Heart left ventricle (tissue), 16 donors: ENCODE measurements around the gene PARVA. TPM values are rescaled to one million over a fixed set of nuclear protein-coding genes. Genes with fewer than 3 reads are reported as not detected.

ENCODE experiments used
- ATAC-seq, 4 donors: fragments of 200-7000 bp; cut with Tn5 transposase; one replicate each; pipeline ENCODE4 v1.9.1; 2020 to 2022; ENCODE audit warnings: moderate library complexity in 4 of 4, mild to moderate bottlenecking in 3 of 4, moderate number of reproducible peaks in 1 of 4
- DNase-seq, 5 donors: peaks; one replicate each; pipeline ENCODE4 v3.0.0-alpha.2; 2020
- H3K27ac ChIP-seq, 12 donors: fragments of 200-600 bp; sonication (generic) in 4 of 12; one replicate each; pipeline versions ENCODE4 v1.5.0 to v1.8.0; 2016 to 2022; ENCODE audit warnings: mild to moderate bottlenecking in 2 of 12
- H3K27me3 ChIP-seq, 9 donors: fragments of 200-600 bp; sonication (generic) in 2 of 9; one replicate each; pipeline versions ENCODE4 v1.5.1 to v1.8.0; 2016 to 2022; ENCODE audit warnings: mild to moderate bottlenecking in 3 of 9
- H3K36me3 ChIP-seq, 9 donors: fragments of 200-600 bp; sonication (generic) in 2 of 9; one replicate each; pipeline versions ENCODE4 v1.5.0 to v1.8.0; 2018 to 2022; ENCODE audit warnings: mild to moderate bottlenecking in 2 of 9
- H3K4me1 ChIP-seq, 12 donors: fragments of 200-600 bp; sonication (generic) in 4 of 12; one replicate each; pipeline versions ENCODE4 v1.5.0 to v1.8.0; 2016 to 2022; ENCODE audit warnings: mild to moderate bottlenecking in 3 of 12
- H3K4me3 ChIP-seq, 12 donors: fragments of 200-600 bp; sonication (generic) in 4 of 12; one replicate each; pipeline versions ENCODE4 v1.5.0 to v1.8.0; 2017 to 2022; ENCODE audit warnings: mild to moderate bottlenecking in 9 of 12, moderate library complexity in 4 of 12
- H3K9me3 ChIP-seq, 12 donors: fragments of 200-600 bp; sonication (generic) in 4 of 12; one replicate each; pipeline versions ENCODE4 v1.5.0 to v1.8.0; 2016 to 2022; ENCODE audit warnings: mild to moderate bottlenecking in 1 of 12
- POLR2A ChIP-seq, 2 donors: fragments of 450-650 bp; IDR thresholded peaks; one replicate each; pipeline ENCODE4 v1.6.1; 2017; ENCODE audit warnings: antibody characterized with exemption in 2 of 2, mild to moderate bottlenecking in 2 of 2, moderate library complexity in 2 of 2
- WGBS, 4 donors: extraction: QIAGEN DNeasy Blood & Tissue Kit in 2 of 4; methylation state at CpG; one replicate each; pipeline versions ENCODE4 v1.1.5 to v1.1.7; 2013 to 2018; 5-methylcytosine and 5-hydroxymethylcytosine counted together
- intact Hi-C, 10 donors: fragments of 100-400 bp; cut with DNase I; formaldehyde crosslinking; loops; one replicate each; pipeline versions ENCODE4 v1.11.1 to v1.14.2; 2022
- polyA plus RNA-seq, 2 donors: library from polyadenylated mRNA; stranded (reverse); fragments of 200-250 nt; gene quantifications; one replicate each; pipeline ENCODE4 v1.2.3, GENCODE V29; 2013
- total RNA-seq, 9 donors: library from RNA; depleted of rRNA in 2 of 9; stranded (reverse); fragments of >200 nt in 2 of 9; fragmentation: NEBNext Ultra II Directional in 3 of 9; extraction: Animal tissue kit (Norgen Biotek cat#: 25700) in 3 of 9; gene quantifications; one replicate each; pipeline versions ENCODE4 v1.1.0 to v1.2.4, GENCODE V29; 2016 to 2023
- TF ChIP-seq, protein P1 (sequence below), 12 donors: fragments of 200-600 bp; sonication (generic) in 4 of 12; IDR thresholded peaks; one replicate each; pipeline versions ENCODE4 v1.5.0 to v1.8.0; 2018 to 2022; ENCODE audit warnings: antibody characterized with exemption in 12 of 12, mild to moderate bottlenecking in 5 of 12
- donor health status: ischemic (EF 13 %, LVEDD 7.1; RV severe dilation, severe dysfunction).
- donor health status: healthy with polysubstance abuse.
- donor health status: DM: no; HTN: yes; CAD: no.
- donor health status: DM: no; HTN: no; CAD: no.
- donor health status: ischemic (EF 25% LVEDD 6.9; RV normal size, moderate dysfunction).
- donor health status: ischemic (EF 25% LVEDD 5.7; RV mildly dilated, moderate dysfunction).
- donor health status: healthy.
- donor health status: DM: yes; HTN: yes; CAD: no.
- donor health status: ischemic (EF 35%, LVEDD 5.7; RV mildly dilated, moderate dysfunction).
- donor health status: nonischemic (EF 11% LVEDD 7.7; RV severe dilation, severe dysfunction).
- donor health status: DM: yes; HTN: yes; CAD: no.
- donor health status: PGD.
- donor health status: ischemic (EF 29% LVEDD 5.4; RV normal size, mild dysfunction).
- donor health status: nonischemic (EF 23%, LVEDD 6.1; RV moderate dilation, normal function).

PARVA gene
- total and polyA plus RNA-seq, 11 donors = 22.7 to 99.2 (median 65.9) TPM

DNA sequence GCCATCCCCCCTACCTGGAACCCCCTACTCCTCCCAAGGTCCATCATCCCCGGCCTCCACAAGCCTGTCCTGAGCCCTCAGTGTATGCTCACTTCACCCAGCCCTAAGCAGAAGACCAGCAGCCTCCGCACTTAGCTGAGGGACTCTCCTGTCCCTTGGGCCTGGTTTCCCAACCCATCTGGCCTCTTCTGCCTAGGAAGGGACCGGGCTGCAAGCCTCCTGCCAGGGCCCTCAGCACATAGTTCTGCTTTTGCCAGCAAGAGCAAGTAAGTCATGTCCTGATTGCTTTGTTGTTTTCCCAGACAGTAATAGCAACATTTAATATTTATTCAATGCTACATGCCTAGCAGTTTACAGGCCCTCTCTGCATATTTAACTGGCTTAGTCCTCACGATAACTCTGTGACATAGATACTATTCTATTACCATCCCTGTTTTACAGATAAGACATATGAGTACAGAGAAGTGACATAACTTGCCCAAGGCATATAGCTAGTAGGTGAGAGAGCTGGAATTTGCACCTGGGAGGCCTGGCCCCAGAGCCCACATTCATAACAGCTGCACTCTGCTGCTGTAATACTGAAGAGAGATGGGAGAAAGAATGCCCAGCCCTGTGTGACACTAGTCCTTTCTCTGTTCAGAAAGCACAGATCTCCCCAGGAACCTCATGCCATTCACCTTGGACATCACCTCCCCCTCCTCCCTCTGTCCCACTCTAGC is 139.2 kb downstream of the PARVA start:
- 78 to 85% (median 83%) methylated on average over 3 to 4 of the region's 4 CpGs for WGBS, 4 donors
- Histone ChIP-seq H3K27me3 (no peaks in the 10 kb centered on the region), H3K4me3 (no peak overlapping the region), H3K4me1 (peaks cover 0 to 8% (median 0%) of the 10 kb centered on the region in 12 donors), H3K27ac (peak overlapping the region in 1 of 12 donors; percentile 60), H3K9me3 (no peaks in the 10 kb centered on the region), H3K36me3 (peaks cover 0 to 47% (median 29%) of the 10 kb centered on the region in 9 donors)
- ATAC-seq (peak in 1 of 4 donors; percentile 16), DNase-seq (no peak)
- no peak for TF ChIP-seq POLR2A (IDR thresholded peaks at IDR 0.05)
- TF ChIP-seq, protein P1, sequence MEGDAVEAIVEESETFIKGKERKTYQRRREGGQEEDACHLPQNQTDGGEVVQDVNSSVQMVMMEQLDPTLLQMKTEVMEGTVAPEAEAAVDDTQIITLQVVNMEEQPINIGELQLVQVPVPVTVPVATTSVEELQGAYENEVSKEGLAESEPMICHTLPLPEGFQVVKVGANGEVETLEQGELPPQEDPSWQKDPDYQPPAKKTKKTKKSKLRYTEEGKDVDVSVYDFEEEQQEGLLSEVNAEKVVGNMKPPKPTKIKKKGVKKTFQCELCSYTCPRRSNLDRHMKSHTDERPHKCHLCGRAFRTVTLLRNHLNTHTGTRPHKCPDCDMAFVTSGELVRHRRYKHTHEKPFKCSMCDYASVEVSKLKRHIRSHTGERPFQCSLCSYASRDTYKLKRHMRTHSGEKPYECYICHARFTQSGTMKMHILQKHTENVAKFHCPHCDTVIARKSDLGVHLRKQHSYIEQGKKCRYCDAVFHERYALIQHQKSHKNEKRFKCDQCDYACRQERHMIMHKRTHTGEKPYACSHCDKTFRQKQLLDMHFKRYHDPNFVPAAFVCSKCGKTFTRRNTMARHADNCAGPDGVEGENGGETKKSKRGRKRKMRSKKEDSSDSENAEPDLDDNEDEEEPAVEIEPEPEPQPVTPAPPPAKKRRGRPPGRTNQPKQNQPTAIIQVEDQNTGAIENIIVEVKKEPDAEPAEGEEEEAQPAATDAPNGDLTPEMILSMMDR (IDR thresholded peaks at IDR 0.05) = no peak
- intact Hi-C loops = loop anchor here in 3 of 10 donors (10.0 kb wide), 2 partner anchors 158 to 378 kb away; partner anchors contain the start of gene TEAD1 (in 1 of the 3)

DNA sequence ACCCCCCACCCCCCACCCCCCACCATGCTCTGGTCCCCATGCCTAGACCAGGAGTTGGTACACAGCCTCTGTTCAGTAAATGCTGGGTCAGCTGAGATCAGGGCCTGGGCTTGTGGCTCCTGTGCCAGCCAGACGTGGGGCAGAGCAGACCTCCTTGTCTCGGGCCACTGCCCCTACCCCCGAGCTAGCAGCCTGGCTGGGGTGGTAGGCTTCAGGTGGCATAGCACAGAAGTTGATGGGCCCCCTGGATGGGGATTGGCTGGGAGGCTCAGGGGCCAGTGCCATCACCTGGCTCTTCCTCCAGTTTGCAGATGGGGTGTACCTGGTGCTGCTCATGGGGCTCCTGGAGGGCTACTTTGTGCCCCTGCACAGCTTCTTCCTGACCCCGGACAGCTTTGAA is 139.9 kb downstream of the PARVA start:
- ATAC-seq = no peak
- no peak for TF ChIP-seq POLR2A (IDR thresholded peaks at IDR 0.05)
- TF ChIP-seq, protein P1 (IDR thresholded peaks at IDR 0.05) = no peak
- intact Hi-C loops = loop anchor here in 3 of 10 donors (10.0 kb wide), 2 partner anchors 157 to 377 kb away; partner anchors contain the start of gene TEAD1 (in 1 of the 3)
- H3K9me3 ChIP-seq = no peaks in the 10 kb centered on the region
- peaks cover 0 to 44% (median 29%) of the 10 kb centered on the region in 9 donors for H3K36me3 ChIP-seq
- no peak overlapping the region for H3K4me3 ChIP-seq
- no peak for DNase-seq
- H3K27me3 ChIP-seq = no peaks in the 10 kb centered on the region
- WGBS, 4 donors = 95 to 100% (median 99%) methylated on average over 3 to 4 of the region's 4 CpGs
- peaks cover 0 to 8% (median 0%) of the 10 kb centered on the region in 12 donors for H3K4me1 ChIP-seq
- H3K27ac ChIP-seq = peak overlapping the region in 1 of 12 donors; percentile 60

DNA sequence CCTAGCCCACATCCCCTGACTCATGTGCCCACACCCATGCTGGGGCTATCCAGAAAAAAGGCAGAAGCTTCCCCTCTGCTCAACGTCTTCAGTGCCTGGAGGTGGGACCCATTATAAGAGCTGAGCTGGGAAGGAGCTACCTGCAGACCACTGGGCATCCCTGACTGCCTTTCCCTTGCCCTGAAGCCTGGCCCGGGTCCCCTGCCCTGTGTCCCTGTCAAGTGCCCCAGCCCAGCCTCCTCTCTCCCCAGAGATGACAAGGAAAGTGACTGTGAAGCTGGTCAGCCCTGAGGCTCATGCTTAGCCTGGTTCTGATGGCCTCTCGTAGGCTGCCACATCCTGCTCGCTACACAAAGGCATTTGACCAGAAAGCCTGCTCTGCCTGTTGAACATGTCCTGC is 140.4 kb downstream of the PARVA start:
- H3K36me3 ChIP-seq = peaks cover 0 to 44% (median 29%) of the 10 kb centered on the region in 9 donors
- no peaks in the 10 kb centered on the region for H3K9me3 ChIP-seq
- TF ChIP-seq, protein P1 (IDR thresholded peaks at IDR 0.05) = no peak
- no peak for TF ChIP-seq POLR2A (IDR thresholded peaks at IDR 0.05)
- DNase-seq (no peak), ATAC-seq (no peak)
- 80 to 96% (median 93%) methylated on average over 4 of the region's 4 CpGs for WGBS, 4 donors
- no peak overlapping the region for H3K4me3 ChIP-seq
- no peaks in the 10 kb centered on the region for H3K27me3 ChIP-seq
- intact Hi-C loops = loop anchor here in 3 of 10 donors (10.0 kb wide), 2 partner anchors 157 to 377 kb away; partner anchors contain the start of gene TEAD1 (in 1 of the 3)
- peak overlapping the region in 1 of 12 donors; percentile 60 for H3K27ac ChIP-seq
- H3K4me1 ChIP-seq = peaks cover 0 to 10% (median 0%) of the 10 kb centered on the region in 12 donors
